HG03045 (cell line): Measurements from ENCODE around the gene FA2H.
"Not testable (repeated sequence)": the region's sequence is repeated elsewhere in the genome, so short reads cannot be mapped to it uniquely, and the experiment has no call there.

Source experiments
- ATAC-seq: cut with Tn5 transposase; IDR thresholded peaks from one replicate; pipeline ENCODE4 v1.9.1; 2021; ENCODE audit warnings: mild to moderate bottlenecking, moderate library complexity; ENCODE audit not compliant: unreplicated experiment

FA2H gene

DNA sequence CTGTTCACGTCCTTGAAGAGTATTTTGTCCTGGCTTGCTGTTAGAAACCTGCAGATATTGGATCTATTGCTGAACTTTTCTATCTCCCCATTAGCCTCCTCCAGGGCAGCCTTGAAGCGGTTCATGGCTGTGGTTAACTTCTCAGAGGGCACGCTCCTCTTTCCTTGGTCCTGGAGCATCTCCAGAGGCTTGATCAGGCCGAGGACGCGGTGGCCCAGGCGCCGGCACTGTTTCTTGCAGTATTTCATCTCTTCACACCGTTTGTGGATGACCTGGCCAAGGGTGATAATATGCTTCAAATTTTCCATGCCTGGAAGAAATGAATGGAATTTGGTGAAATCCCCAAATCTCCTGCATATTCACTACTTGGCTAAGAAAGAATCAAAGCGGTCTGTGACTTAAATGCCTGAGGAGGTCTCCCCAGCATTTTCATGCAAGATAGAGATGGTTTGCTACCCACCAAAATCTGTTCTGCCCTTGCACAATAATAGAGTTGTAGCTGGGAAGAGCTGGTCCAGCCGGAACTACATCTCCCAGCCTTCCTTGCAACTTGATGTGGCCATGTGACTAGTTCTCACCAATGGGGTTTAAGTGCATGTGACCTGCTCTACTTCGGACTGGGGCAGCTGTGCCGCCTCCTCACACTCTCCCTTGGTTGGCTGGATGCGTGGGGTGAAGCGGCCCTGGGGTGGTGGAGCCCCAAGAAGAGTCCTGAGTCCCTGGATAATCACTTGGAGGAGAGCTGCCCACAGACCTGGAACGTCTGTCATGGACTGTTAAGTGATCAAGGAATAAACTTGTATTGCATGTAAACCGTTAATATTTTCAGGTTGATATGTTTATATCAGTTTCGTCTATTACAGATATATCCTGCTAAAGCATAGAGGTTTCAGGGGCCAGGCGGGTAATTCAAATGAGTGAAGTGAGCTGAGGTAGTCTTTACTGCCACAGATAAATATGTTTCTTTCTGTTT lies 78.9 kb downstream of the FA2H start:
- peak; percentile 90 for ATAC-seq

DNA sequence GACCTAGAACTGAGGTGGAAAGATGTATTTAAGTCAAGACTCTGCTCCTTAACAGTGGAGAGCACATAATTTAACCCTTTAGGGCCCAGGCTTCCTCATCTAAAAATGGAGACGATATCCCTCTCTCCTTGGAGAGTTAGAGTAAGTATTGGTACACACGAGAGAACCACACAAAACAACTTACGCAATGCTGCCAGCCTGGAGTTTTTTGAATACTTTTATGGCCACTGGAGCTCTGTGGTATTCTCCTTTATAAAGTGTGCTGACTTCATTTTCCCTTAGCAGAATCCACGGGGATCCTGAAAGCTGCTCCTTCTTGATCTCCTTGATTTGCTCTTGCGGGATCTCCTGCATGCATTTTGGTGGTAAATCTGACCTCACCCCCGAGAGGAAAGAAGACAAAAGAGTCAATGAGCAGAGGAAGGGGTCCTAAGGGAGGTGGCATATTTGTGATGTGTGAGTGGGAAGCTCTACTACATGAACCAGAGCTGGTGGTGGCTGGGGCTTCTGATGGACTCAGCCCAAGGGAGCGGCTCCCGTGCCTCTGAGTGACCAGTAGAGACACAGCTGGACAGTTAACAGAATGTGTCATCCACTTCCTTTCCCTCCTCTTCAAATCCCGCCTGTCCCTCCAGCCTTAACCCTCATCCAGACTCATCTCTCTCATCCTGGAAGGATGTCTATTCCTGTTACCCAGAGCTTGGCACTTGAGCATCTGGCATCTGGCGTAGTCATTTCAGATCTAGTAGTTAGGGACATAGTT lies 83.3 kb downstream of the FA2H start:
- ATAC-seq: no peak

DNA sequence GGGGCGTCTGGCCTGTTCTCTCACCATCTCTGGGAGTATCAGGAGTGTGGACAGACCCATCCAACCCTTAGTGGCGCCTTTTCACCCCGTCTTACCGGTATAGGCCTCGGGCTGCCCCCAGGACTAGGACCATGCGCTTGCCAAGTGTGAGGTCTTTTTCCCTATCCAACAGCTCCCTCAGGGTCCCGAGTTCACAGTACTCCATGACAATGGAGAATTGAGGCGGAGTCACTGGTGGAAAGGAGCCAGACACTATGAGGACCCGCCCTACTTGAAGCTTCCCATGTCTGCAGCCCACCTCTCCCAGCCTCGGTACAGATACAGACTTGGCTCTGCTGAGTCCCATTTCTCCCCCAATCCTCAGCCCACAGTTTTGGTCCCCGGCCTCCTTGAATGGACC lies 92.1 kb downstream of the FA2H start:
- ATAC-seq: no peak

DNA sequence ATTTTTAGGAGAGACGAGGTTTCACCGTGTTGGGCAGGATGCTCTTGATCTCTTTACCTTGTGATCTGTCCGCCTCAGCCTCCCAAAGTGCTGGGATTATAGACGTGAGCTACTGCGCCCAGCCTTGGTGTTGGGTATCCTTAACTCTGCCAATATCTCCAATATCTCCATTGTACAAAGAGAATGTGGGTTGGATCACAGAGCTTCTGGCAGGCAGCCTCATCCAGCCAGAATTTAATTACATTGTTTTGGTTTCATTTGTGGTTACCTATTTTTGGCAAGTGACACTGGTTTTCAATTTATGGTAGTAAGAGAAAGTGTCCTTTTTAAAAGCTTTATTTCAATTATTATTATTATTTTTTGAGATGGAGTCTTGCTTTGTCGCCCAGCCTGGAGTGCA lies 93.9 kb downstream of the FA2H start:
- ATAC-seq: no peak

DNA sequence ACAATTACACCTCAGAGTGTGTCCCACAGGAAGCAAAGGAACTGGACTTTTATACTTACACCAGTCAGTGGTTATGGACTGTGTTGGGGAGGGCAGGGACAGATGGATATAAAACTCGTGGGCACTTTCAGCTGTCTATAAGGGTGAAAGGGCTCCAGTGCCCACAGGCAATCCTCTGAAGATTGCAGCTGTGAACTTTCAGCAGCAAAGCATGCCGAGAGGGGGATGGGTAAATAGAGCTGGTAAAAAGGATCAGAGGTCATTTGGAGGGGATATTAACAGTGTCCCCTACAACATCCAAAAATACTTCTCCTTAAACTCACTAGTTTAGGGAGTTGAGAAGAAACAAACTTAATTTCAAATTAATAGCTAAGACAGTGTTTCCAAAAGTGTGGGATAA lies 94.6 kb downstream of the FA2H start:
- no peak for ATAC-seq

DNA sequence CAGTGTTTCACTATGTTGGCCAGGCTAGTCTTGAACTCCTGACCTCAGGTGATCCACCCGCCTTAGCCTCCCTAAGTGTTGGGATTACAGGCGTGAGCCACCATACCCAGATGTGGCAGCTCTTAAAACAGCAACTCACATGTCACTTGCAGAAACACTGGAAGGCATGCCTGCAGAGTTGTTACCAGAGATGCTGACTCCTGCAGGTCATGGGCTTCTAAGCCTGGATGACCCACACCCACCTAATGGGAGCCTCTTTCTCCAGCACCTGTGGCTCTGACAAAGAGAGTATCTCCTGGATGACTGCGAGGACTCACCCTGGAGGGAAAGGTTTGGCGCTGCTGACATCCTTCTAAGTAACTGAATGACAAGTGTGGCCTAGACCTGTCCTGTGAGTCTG lies 96.8 kb downstream of the FA2H start:
- ATAC-seq: no peak

DNA sequence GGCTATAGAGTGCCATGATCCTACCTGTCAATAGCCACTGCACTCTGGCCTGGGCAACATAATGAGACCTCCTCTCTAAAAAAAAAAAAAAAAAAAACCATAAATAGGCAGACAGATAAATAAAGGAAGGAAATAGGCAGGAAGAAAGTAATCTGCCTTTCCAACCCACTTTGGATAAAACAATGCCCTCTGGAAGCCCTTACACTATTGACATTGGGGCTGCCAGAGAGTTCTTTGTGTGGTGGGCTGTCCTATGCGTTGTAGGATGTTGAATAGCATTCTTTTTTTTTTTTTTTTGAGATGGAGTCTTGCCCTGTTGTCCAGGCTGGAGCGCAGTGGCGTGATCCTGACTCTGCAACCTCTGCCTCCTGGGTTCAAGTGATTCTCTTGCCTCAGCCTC lies 100.7 kb downstream of the FA2H start:
- no peak for ATAC-seq

DNA sequence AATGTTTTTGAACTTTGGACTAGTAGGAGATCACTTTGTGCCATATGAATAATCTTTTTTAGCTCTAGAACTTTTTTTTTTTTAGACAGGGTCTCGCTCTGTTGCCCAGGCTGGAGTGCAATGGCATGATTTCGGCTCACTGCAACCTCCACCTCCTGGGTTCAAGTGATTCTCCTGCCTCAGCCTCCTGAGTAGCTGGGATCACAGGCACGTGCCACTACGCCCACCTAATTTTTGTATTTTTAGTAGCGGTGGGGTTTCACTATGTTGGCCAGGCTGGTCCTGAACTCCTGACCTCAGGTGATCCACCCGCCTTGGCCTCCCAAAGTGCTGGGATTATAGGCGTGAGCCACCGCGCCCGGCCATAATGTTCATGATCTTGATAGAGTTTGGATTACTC lies 105.7 kb downstream of the FA2H start:
- ATAC-seq: not testable (repeated sequence)

DNA sequence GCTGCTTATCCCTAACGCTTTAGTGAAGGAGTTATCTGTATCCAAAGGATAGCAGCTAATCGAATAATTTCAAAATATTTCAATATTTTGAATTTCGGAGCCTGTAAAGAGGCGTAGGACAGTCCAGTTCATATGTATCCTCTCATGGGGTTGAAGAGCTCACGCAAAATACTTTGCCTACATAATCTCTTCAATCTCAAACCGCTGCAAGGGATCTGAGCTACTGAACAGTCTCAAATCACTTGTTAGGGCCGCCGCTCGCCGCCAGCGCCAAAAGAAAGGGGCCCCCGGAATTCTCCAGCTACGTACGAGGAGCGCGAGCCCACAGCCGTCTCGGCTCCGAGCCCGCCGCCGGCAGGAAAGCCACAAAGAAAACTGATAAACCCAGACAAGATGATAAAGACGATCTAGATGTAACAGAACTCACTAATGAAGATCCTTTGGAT lies 107.3 kb downstream of the FA2H start:
- no peak for ATAC-seq

DNA sequence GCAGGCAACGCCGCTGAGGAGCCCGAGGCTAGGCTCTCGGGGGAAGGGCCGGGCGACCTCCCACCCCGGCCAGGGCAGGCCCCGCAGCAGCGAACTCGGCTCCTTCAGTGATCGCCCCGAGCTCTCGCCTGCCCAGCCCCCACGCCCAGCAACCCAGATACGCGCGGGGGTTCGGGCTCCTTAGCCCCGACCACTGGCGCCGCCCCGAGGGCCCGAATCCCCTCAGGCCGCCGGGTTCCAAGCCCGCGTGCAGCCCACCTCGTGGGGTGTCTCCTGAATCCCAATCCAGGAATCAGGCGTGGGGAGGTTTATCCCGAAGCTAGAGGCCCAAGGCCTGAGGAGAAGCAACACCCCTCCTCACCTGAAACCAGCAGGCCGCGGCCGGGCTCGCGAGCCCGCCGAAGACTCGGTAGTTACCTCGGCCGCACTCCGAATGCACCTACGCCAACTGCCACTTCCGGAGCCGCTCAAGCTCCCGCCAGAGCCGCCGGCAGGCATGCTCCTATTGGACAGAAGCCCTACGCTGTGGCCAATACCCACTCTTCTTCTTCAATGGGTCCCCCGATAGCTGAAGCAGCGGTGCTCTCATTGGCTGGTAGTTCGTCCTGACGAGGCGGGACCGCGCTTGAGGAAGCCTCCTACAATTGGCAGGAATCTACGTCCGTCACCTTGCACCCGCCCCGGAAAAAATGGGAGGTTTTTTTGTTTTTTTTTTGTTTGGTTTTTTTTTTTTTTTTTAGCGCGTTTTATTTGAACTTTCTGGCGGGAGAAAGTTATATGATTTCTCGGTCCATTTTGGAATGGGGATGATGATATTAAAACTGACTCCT lies 108.0 kb downstream of the FA2H start, which contains the start of gene RFWD3:
Gene RFWD3, minus strand, starts transcription at position 453 of the 830 bp plus-strand sequence. CDS start 5,428 bp downstream, outside the sequence.
- peak; percentile 100 for ATAC-seq

DNA sequence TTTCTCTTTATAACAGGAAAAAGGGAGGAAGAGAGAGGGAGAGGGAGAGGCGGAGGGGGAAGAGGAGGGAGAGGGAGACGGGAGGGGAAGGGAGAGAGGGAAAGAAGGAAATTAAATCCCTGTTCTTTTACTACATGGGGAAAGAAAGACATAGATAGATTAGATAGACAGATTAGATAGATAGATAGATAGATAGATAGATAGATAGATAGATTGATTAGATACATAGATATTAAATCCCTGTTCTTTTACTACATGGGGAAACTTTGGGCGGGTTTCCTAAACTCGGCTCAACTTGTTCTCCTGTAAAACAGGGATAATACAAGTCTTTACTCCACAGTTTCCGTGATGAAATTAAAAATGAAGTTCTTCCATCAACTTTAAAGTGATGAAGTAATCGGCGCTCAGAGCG lies 108.6 kb downstream of the FA2H start:
- ATAC-seq: no peak
